H1 (cell line): ENCODE data around the gene PDE4D. TPM values are rescaled to one million over a fixed set of nuclear protein-coding genes. Genes with fewer than 3 reads are reported as not detected.

Experiments used
- CTCF ChIA-PET: fragments of 300-600 bp; sonication (Branson Sonifier 250); formaldehyde crosslinking; loops from one replicate; lab custom pipeline; 2021; ENCODE audit not compliant: partially characterized antibody; lab: Charles Lee
- POLR2A ChIA-PET: fragments of 300-600 bp; sonication (Branson Sonifier 250); formaldehyde crosslinking; loops from one replicate; lab custom pipeline; 2021; ENCODE audit warnings: inconsistent platforms; ENCODE audit not compliant: partially characterized antibody; lab: Charles Lee
- DNase-seq, 2 experiments: peaks; one replicate each; pipeline versions ENCODE4 v3.0.0 to v3.0.0-alpha.2; 2010 to 2022; ENCODE audit warnings: low spot score in 2 of 2, low read depth in 1 of 2, mixed read lengths in 1 of 2
- FAIRE-seq: peaks from 2 replicates; lab custom pipeline; 2011; peaks lifted over from hg19 to GRCh38; lab: Jason Lieb, UNC
- H2AFZ ChIP-seq: 2 replicates; pipeline ENCODE4 v1.8.1; 2012; ENCODE audit warnings: low read length, inconsistent platforms
- H2AK5ac ChIP-seq: 2 replicates; pipeline ENCODE4 v1.6.1; 2013; ENCODE audit warnings: low read depth, low read length
- H2BK120ac ChIP-seq: replicated peaks from 2 replicates; pipeline ENCODE3; 2013; ENCODE audit warnings: low read depth, low read length, inconsistent platforms
- H2BK12ac ChIP-seq: 2 replicates; pipeline ENCODE4 v1.6.1; 2013; ENCODE audit warnings: low read depth, low read length
- H2BK15ac ChIP-seq: 2 replicates; pipeline ENCODE4 v1.6.1; 2013; ENCODE audit warnings: low read length
- H2BK20ac ChIP-seq: 2 replicates; pipeline ENCODE4 v1.6.1; 2013; ENCODE audit warnings: low read length
- H2BK5ac ChIP-seq: 2 replicates; pipeline ENCODE4 v1.6.1; 2013; ENCODE audit warnings: low read depth, low read length
- H3K14ac ChIP-seq: 2 replicates; pipeline ENCODE4 v1.6.1; 2013; ENCODE audit warnings: inconsistent platforms; ENCODE audit not compliant: insufficient read length
- H3K18ac ChIP-seq: 2 replicates; pipeline ENCODE4 v1.6.1; 2013; ENCODE audit warnings: low read length; ENCODE audit errors: extremely low read depth
- H3K23ac ChIP-seq: 2 replicates; pipeline ENCODE4 v1.6.1; 2013; ENCODE audit warnings: inconsistent platforms; ENCODE audit not compliant: insufficient read length
- H3K23me2 ChIP-seq: 2 replicates; pipeline ENCODE4 v1.6.1; 2013; ENCODE audit warnings: low read depth, low read length
- H3K27ac ChIP-seq: 2 replicates; pipeline ENCODE4 v1.6.1; 2011; ENCODE audit warnings: low read depth, low read length, inconsistent platforms
- H3K27me3 ChIP-seq, 4 experiments: replicated peaks in 1 of 4; 1 replicate in 1 of 4; 2 replicates in 3 of 4; pipeline versions ENCODE4 v1.6.1 to v1.8.1; 2011 to 2013; ENCODE audit warnings: low read length in 3 of 4, mild to moderate bottlenecking in 3 of 4, inconsistent platforms in 2 of 4, mixed read lengths in 2 of 4, moderate library complexity in 1 of 4; ENCODE audit not compliant: control insufficient read depth in 3 of 4, insufficient read depth in 3 of 4; ENCODE audit errors: extremely low read depth in 1 of 4
- H3K36me3 ChIP-seq, 4 experiments: 2 replicates each; pipeline versions ENCODE4 v1.6.1 to v1.8.1; 2011 to 2013; ENCODE audit warnings: mild to moderate bottlenecking in 4 of 4, low read length in 3 of 4, moderate library complexity in 2 of 4, control low read depth in 1 of 4, inconsistent platforms in 1 of 4; ENCODE audit not compliant: insufficient read depth in 4 of 4, control insufficient read depth in 2 of 4
- H3K4ac ChIP-seq: replicated peaks from 2 replicates; pipeline ENCODE3; 2013; ENCODE audit warnings: low read length, low read depth, mixed read lengths, inconsistent platforms; ENCODE audit not compliant: insufficient read length
- H3K4me1 ChIP-seq, 4 experiments: replicated peaks in 1 of 4; 1 replicate in 1 of 4; 2 replicates in 3 of 4; pipeline versions ENCODE4 v1.6.1 to v1.8.1; 2011 to 2013; ENCODE audit warnings: low read length in 3 of 4, inconsistent platforms in 2 of 4, mixed read lengths in 1 of 4; ENCODE audit not compliant: insufficient read depth in 4 of 4, control insufficient read depth in 3 of 4
- H3K4me2 ChIP-seq, 2 experiments: 2 replicates each; pipeline versions ENCODE4 v1.6.1 to v1.8.1; 2011 to 2013; ENCODE audit warnings: low read depth in 2 of 2, low read length in 2 of 2, control low read depth in 1 of 2, inconsistent platforms in 1 of 2, mild to moderate bottlenecking in 1 of 2; ENCODE audit not compliant: insufficient read depth in 1 of 2
- H3K4me3 ChIP-seq, 4 experiments: fragments of 200-600, 300-600 bp in 1 of 4; sonication (generic), shearing (Covaris generic), sonication (Bioruptor Twin) in 1 of 4; 2 replicates each; pipeline versions ENCODE4 v1.5.1 to v1.8.1; 2011 to 2016; ENCODE audit warnings: low read length in 4 of 4, low read depth in 3 of 4, control low read depth in 2 of 4, inconsistent platforms in 2 of 4, mild to moderate bottlenecking in 2 of 4, mixed read lengths in 1 of 4, moderate library complexity in 1 of 4; ENCODE audit not compliant: insufficient read depth in 2 of 4; ENCODE audit errors: extremely low read depth in 1 of 4
- H3K56ac ChIP-seq: replicated peaks from 2 replicates; pipeline ENCODE3; 2013; ENCODE audit warnings: low read depth, mild to moderate bottlenecking, mixed read lengths, low read length, inconsistent platforms; ENCODE audit not compliant: insufficient read length
- H3K79me1 ChIP-seq: 2 replicates; pipeline ENCODE4 v1.6.1; 2013; ENCODE audit warnings: low read depth, low read length, control low read depth
- H3K79me2 ChIP-seq, 2 experiments: 2 replicates each; pipeline versions ENCODE4 v1.6.1 to v1.8.1; 2012 to 2013; ENCODE audit warnings: low read length in 2 of 2, mild to moderate bottlenecking in 2 of 2, inconsistent platforms in 1 of 2; ENCODE audit not compliant: insufficient read depth in 2 of 2, control insufficient read depth in 1 of 2
- H3K9ac ChIP-seq, 4 experiments: replicated peaks in 1 of 4; 1 replicate in 1 of 4; 2 replicates in 3 of 4; pipeline versions ENCODE4 v1.6.1 to v1.8.1; 2011 to 2013; ENCODE audit warnings: low read depth in 3 of 4, low read length in 3 of 4, control low read depth in 2 of 4, mild to moderate bottlenecking in 2 of 4, moderate library complexity in 2 of 4, inconsistent platforms in 1 of 4; ENCODE audit errors: extremely low read depth in 1 of 4
- H3K9me3 ChIP-seq, 2 experiments: 2 replicates each; pipeline versions ENCODE4 v1.6.1 to v1.8.1; 2012 to 2013; ENCODE audit warnings: mild to moderate bottlenecking in 2 of 2, moderate library complexity in 2 of 2, control low read depth in 1 of 2, inconsistent platforms in 1 of 2, low read depth in 1 of 2, low read length in 1 of 2, mixed read lengths in 1 of 2; ENCODE audit not compliant: insufficient read depth in 2 of 2
- H4K20me1 ChIP-seq, 2 experiments: replicated peaks in 1 of 2; 2 replicates each; pipeline versions ENCODE3 to v1.8.1; 2011 to 2013; ENCODE audit warnings: inconsistent platforms in 2 of 2, low read length in 2 of 2, mild to moderate bottlenecking in 1 of 2; ENCODE audit not compliant: insufficient read depth in 2 of 2, control insufficient read depth in 1 of 2
- H4K5ac ChIP-seq: 2 replicates; pipeline ENCODE4 v1.6.1; 2013; ENCODE audit warnings: low read length, low read depth, mixed read lengths, inconsistent platforms; ENCODE audit not compliant: insufficient read length
- H4K8ac ChIP-seq: 2 replicates; pipeline ENCODE4 v1.8.0; 2013; ENCODE audit warnings: mild to moderate bottlenecking, moderate library complexity, low read length, inconsistent platforms; ENCODE audit not compliant: insufficient read depth; ENCODE audit errors: extremely low read depth
- H4K91ac ChIP-seq: replicated peaks from 2 replicates; pipeline ENCODE3; 2013; ENCODE audit warnings: low read length, mixed read lengths, inconsistent platforms; ENCODE audit not compliant: insufficient read length
- ASH2L ChIP-seq: fragments of 200-600, 300-600 bp; sonication (generic); IDR thresholded peaks from one replicate; pipeline ENCODE4 v1.7.1; 2017; ENCODE audit warnings: low read length
- HDAC6 ChIP-seq: IDR thresholded peaks from one replicate; pipeline ENCODE4 v1.7.1; 2012; ENCODE audit warnings: low read depth, mild to moderate bottlenecking, inconsistent platforms, low read length, moderate library complexity
- NANOG ChIP-seq: IDR thresholded peaks from 2 replicates; pipeline ENCODE4 v1.6.1; 2011; ENCODE audit warnings: low read length, low read depth, mild to moderate bottlenecking, inconsistent platforms; ENCODE audit not compliant: insufficient read depth, poor library complexity, severe bottlenecking
- PHF8 ChIP-seq: fragments of 200-600 bp; sonication (generic); conservative IDR thresholded peaks from 2 replicates; pipeline ENCODE4 v1.7.1; 2012; ENCODE audit warnings: low read depth, mild to moderate bottlenecking, inconsistent platforms, low read length, moderate library complexity
- RNF2 ChIP-seq: fragments of 200-900, 300-1000 bp; sonication (generic); IDR thresholded peaks from 2 replicates; pipeline ENCODE4 v1.7.1; 2016; ENCODE audit warnings: borderline replicate concordance, low read depth, mild to moderate bottlenecking, antibody characterized with exemption, low read length; ENCODE audit not compliant: poor library complexity, severe bottlenecking; ENCODE audit errors: missing control alignments
- SAP30 ChIP-seq: fragments of 300-600 bp; sonication (generic); IDR thresholded peaks from 2 replicates; pipeline ENCODE4 v1.7.1; 2012; ENCODE audit warnings: low read length, moderate library complexity, mild to moderate bottlenecking, inconsistent platforms; ENCODE audit not compliant: insufficient read depth, insufficient replicate concordance
- SIRT6 ChIP-seq: IDR thresholded peaks from one replicate; pipeline ENCODE4 v1.7.1; 2012; ENCODE audit warnings: low read length, inconsistent platforms
- SP1 ChIP-seq: IDR thresholded peaks from 2 replicates; pipeline ENCODE4 v1.6.1; 2011; ENCODE audit warnings: low read depth, low read length
- SP2 ChIP-seq: IDR thresholded peaks from 2 replicates; pipeline ENCODE4 v1.6.1; 2012; ENCODE audit warnings: mild to moderate bottlenecking, low read length, inconsistent platforms
- TAF7 ChIP-seq: optimal IDR thresholded peaks from 2 replicates; pipeline ENCODE3; 2011; ENCODE audit warnings: low read depth, mild to moderate bottlenecking, inconsistent platforms, low read length, moderate library complexity, borderline replicate concordance
- WGBS, 2 experiments: shearing (Covaris generic) in 1 of 2; methylation state at CpG; one replicate each; pipeline versions ENCODE4 v1.1.6 to v1.1.7; 2013 to 2015; ENCODE audit warnings: low lambda C conversion rate in 2 of 2, mixed read lengths in 2 of 2, inconsistent platforms in 1 of 2, low coverage in 1 of 2, missing lambda C conversion rate in 1 of 2; ENCODE audit not compliant: insufficient replicate concordance in 2 of 2, insufficient coverage in 1 of 2, insufficient read length in 1 of 2; ENCODE audit errors: extremely low coverage in 1 of 2, missing lambda C conversion rate in 1 of 2; 5-methylcytosine and 5-hydroxymethylcytosine counted together
- polyA plus RNA-seq, 7 experiments: library from polyadenylated mRNA; depleted of rRNA in 3 of 7; stranded (reverse) in 5 of 7; unstranded in 2 of 7; fragments of >200 nt in 5 of 7; fragments of 200-250 nt in 2 of 7; gene quantifications; 1 replicate in 5 of 7; 2 replicates in 1 of 7; 4 replicates in 1 of 7; pipeline versions ENCODE4 v1.2.1 to v1.2.3, GENCODE V29; 2011 to 2013; ENCODE audit warnings: missing spikeins in 2 of 7, mixed read lengths in 2 of 7
- total RNA-seq: library from RNA; stranded (reverse); fragmentation: NEBNext Ultra II Directional; extraction: Animal tissue kit (Norgen Biotek cat#: 25700); gene quantifications from 2 replicates; pipeline ENCODE4 v1.2.1, GENCODE V29; 2021

The PDE4D gene
- total and polyA plus RNA-seq, 2 of the 8 experiments (the other 6 are each of a cell fraction or from before 2014, with no cell fraction given) = 2.3 to 3.7 TPM

DNA sequence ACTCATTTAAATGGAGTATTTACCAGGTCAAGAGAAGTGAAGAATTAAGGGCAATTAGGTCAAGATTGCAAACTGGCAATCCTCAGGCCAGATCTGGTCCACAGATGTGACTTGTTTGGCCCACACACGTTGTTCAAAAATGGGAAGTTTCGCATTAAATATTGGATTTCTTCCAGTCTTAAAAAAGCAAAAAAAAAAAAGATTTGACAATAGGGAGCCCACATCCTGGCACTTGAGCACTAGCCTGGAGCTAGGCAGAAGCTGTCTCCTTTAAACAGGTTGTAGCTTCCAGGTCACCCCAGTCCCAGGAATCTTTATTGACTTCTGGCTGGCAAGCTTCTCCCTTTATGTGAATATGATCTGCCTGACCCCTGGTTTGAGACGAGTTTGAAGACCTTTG is 790.2 kb downstream of the PDE4D start:
- Histone ChIP-seq H3K27me3 (no peaks in the 10 kb centered on the region), H3K23ac (no peak overlapping the region), H3K56ac (no peak overlapping the region), H3K4ac (no peak overlapping the region), H2BK5ac (no peak overlapping the region), H3K79me1 (no peaks in the 10 kb centered on the region), H2BK12ac (no peak overlapping the region), H4K20me1 (no peaks in the 10 kb centered on the region), H4K5ac (no peak overlapping the region), H3K18ac (no peak overlapping the region), H2BK15ac (no peak overlapping the region), H3K4me1 (no peaks in the 10 kb centered on the region; a peak in 1 of 7 replicates), H3K9ac (no peak overlapping the region), H3K9me3 (no peaks in the 10 kb centered on the region), H3K79me2 (no peaks in the 10 kb centered on the region)
- CTCF ChIA-PET = interaction anchor here (0.6 to 1.5 kb wide), 3 partner anchors 32 to 69 kb away, joined by 3 to 4 read pairs (median 3); no protein-coding TSS in a partner anchor
- TF ChIP-seq SP1 = no peak
- no peak for TF ChIP-seq TAF7
- TF ChIP-seq PHF8 = no peak
- TF ChIP-seq SIRT6 = no peak
- no peak for TF ChIP-seq RNF2
- TF ChIP-seq NANOG = no peak
- TF ChIP-seq ASH2L = no peak
- no peak for TF ChIP-seq SP2
- no peak for TF ChIP-seq SAP30
- TF ChIP-seq HDAC6 = no peak
- TF ChIP-seq, all 59 proteins: peak for 0
- Histone ChIP-seq H3K4me2 (no peak overlapping the region), H3K36me3 (no peaks in the 10 kb centered on the region), H2AK5ac (no peak overlapping the region), H2BK20ac (no peak overlapping the region), H3K23me2 (no peaks in the 10 kb centered on the region), H4K8ac (no peak overlapping the region), H3K27ac (no peak overlapping the region), H2BK120ac (no peak overlapping the region), H2AFZ (no peak overlapping the region), H3K14ac (no peak overlapping the region), H4K91ac (no peak overlapping the region), H3K4me3 (no peak overlapping the region)
- 89% methylated on average over 3 of the region's 3 CpGs; no CpG with 5 or more reads in 1 of the 2 experiments for WGBS, 2 experiments
- POLR2A ChIA-PET = interaction anchor here (0.7 kb wide), 1 partner anchor 25 kb away, joined by 3 read pairs; no protein-coding TSS in a partner anchor
- DNase-seq = no peak
- no peak for FAIRE-seq
